HEK293 (cell line): ENCODE data around the gene SLC10A6.

ENCODE experiments used
- CTCF ChIA-PET: fragments of 350-600 bp; formaldehyde crosslinking; extraction: SDS; loops from one replicate; lab custom pipeline; 2021; ENCODE audit warnings: antibody characterized with exemption; lab: Yijun Ruan, JAX
- POLR2A ChIA-PET: fragments of 300-600 bp; formaldehyde crosslinking; extraction: SDS; loops from one replicate; lab custom pipeline; 2020; ENCODE audit warnings: antibody characterized with exemption, inconsistent platforms; lab: Yijun Ruan, JAX
- H3K27ac ChIP-seq: fragments of 200-500 bp; sonication (Bioruptor generic); 2 replicates; pipeline ENCODE4 v1.5.1; 2014; ENCODE audit warnings: low read depth, low read length, control low read depth, inconsistent platforms; ENCODE audit errors: extremely low read depth
- H3K36me3 ChIP-seq, 2 experiments: fragments of 200-500 bp in 1 of 2; sonication (Bioruptor generic) in 1 of 2; 1 replicate in 1 of 2; 2 replicates in 1 of 2; pipeline ENCODE4 v1.5.1; 2014 to 2017; ENCODE audit warnings: inconsistent platforms in 2 of 2, low read length in 2 of 2; ENCODE audit not compliant: control insufficient read depth in 2 of 2, insufficient read depth in 1 of 2
- H3K4me1 ChIP-seq: fragments of 200-500 bp; sonication (Bioruptor generic); 2 replicates; pipeline ENCODE4 v1.5.1; 2014; ENCODE audit warnings: mild to moderate bottlenecking, low read length, inconsistent platforms; ENCODE audit not compliant: control insufficient read depth, insufficient read depth
- H3K4me3 ChIP-seq: 2 replicates; pipeline ENCODE4 v1.5.1; 2011; ENCODE audit warnings: low read depth, mild to moderate bottlenecking, control low read depth, low read length, moderate library complexity
- H3K9me3 ChIP-seq: fragments of 200-500 bp; sonication (Bioruptor generic); 2 replicates; pipeline ENCODE4 v1.5.1; 2014; ENCODE audit warnings: low read depth, low read length, inconsistent platforms; ENCODE audit not compliant: control insufficient read depth, insufficient read depth
- KLF10 ChIP-seq: fragments of 450-650 bp; IDR thresholded peaks from 2 replicates; pipeline ENCODE4 v1.5.1; 2018; ENCODE audit warnings: missing biosample characterization, mild to moderate bottlenecking, missing genetic modification characterization
- MEIS1 ChIP-seq: sonication (generic); formaldehyde crosslinking; IDR thresholded peaks from 2 replicates; pipeline ENCODE4 v1.8.1; 2022; ENCODE audit warnings: missing genetic modification reagents, mild to moderate bottlenecking, borderline replicate concordance
- OVOL3 ChIP-seq: fragments of 450-650 bp; formaldehyde crosslinking; IDR thresholded peaks from 2 replicates; pipeline ENCODE4 v1.5.1; 2016; ENCODE audit warnings: missing biosample characterization, missing genetic modification characterization
- ZNF114 ChIP-seq: fragments of 450-650 bp; formaldehyde crosslinking; IDR thresholded peaks from 2 replicates; pipeline ENCODE4 v1.5.0; 2017; ENCODE audit warnings: missing biosample characterization, missing genetic modification characterization
- ZNF133 ChIP-seq: fragments of 450-650 bp; formaldehyde crosslinking; IDR thresholded peaks from 2 replicates; pipeline ENCODE4 v1.5.1; 2016; ENCODE audit warnings: missing biosample characterization, missing genetic modification characterization
- ZNF155 ChIP-seq: fragments of 450-650 bp; formaldehyde crosslinking; IDR thresholded peaks from 2 replicates; pipeline ENCODE4 v1.5.1; 2016; ENCODE audit warnings: missing biosample characterization, missing genetic modification characterization
- ZNF248 ChIP-seq: fragments of 450-650 bp; formaldehyde crosslinking; IDR thresholded peaks from 2 replicates; pipeline ENCODE4 v1.5.1; 2017; ENCODE audit warnings: missing biosample characterization, missing genetic modification characterization
- ZNF366 ChIP-seq: fragments of 450-650 bp; formaldehyde crosslinking; conservative IDR thresholded peaks from 2 replicates; pipeline ENCODE4 v1.5.1; 2016; ENCODE audit warnings: missing biosample characterization, missing genetic modification characterization
- ZNF394 ChIP-seq: fragments of 450-650 bp; formaldehyde crosslinking; IDR thresholded peaks from 2 replicates; pipeline ENCODE4 v1.5.1; 2016; ENCODE audit warnings: missing biosample characterization, missing genetic modification characterization, mild to moderate bottlenecking, moderate library complexity, borderline replicate concordance
- ZNF426 ChIP-seq: fragments of 450-650 bp; formaldehyde crosslinking; IDR thresholded peaks from 2 replicates; pipeline ENCODE4 v1.5.1; 2017; ENCODE audit warnings: missing biosample characterization, missing genetic modification characterization, mild to moderate bottlenecking, inconsistent platforms, moderate library complexity
- ZNF48 ChIP-seq: fragments of 450-650 bp; formaldehyde crosslinking; IDR thresholded peaks from 2 replicates; pipeline ENCODE4 v1.5.1; 2016; ENCODE audit warnings: missing biosample characterization, missing genetic modification characterization
- ZNF621 ChIP-seq: fragments of 450-650 bp; formaldehyde crosslinking; IDR thresholded peaks from 2 replicates; pipeline ENCODE4 v1.5.1; 2017; ENCODE audit warnings: missing biosample characterization, missing genetic modification characterization
- ZNF623 ChIP-seq: fragments of 450-650 bp; formaldehyde crosslinking; IDR thresholded peaks from 2 replicates; pipeline ENCODE4 v1.5.1; 2016; ENCODE audit warnings: missing biosample characterization, missing genetic modification characterization
- ZNF624 ChIP-seq: fragments of 450-650 bp; formaldehyde crosslinking; IDR thresholded peaks from 2 replicates; pipeline ENCODE4 v1.5.1; 2017; ENCODE audit warnings: missing biosample characterization, missing genetic modification characterization
- ZNF664 ChIP-seq: fragments of 450-650 bp; formaldehyde crosslinking; IDR thresholded peaks from 2 replicates; pipeline ENCODE4 v1.5.1; 2016; ENCODE audit warnings: missing biosample characterization, missing genetic modification characterization
- ZNF747 ChIP-seq: fragments of 450-650 bp; formaldehyde crosslinking; IDR thresholded peaks from 2 replicates; pipeline ENCODE4 v1.5.1; 2016; ENCODE audit warnings: missing biosample characterization, missing genetic modification characterization
- ZNF830 ChIP-seq: fragments of 450-650 bp; IDR thresholded peaks from 2 replicates; pipeline ENCODE4 v1.5.0; 2018; ENCODE audit warnings: missing biosample characterization, missing genetic modification characterization, low read depth, mild to moderate bottlenecking, moderate library complexity
- ZSCAN16 ChIP-seq: fragments of 450-650 bp; formaldehyde crosslinking; IDR thresholded peaks from 2 replicates; pipeline ENCODE4 v1.5.1; 2016; ENCODE audit warnings: missing biosample characterization, missing genetic modification characterization
- ZXDB ChIP-seq: fragments of 450-650 bp; formaldehyde crosslinking; IDR thresholded peaks from 2 replicates; pipeline ENCODE4 v1.5.1; 2016; ENCODE audit warnings: missing biosample characterization, missing genetic modification characterization
- TF ChIP-seq, protein P1 (sequence below): fragments of 450-650 bp; formaldehyde crosslinking; IDR thresholded peaks from 2 replicates; pipeline ENCODE4 v1.5.1; 2016; ENCODE audit warnings: missing biosample characterization, missing genetic modification characterization
- TF ChIP-seq, protein P2 (sequence below): fragments of 450-650 bp; formaldehyde crosslinking; IDR thresholded peaks from 2 replicates; pipeline ENCODE4 v1.5.1; 2017; ENCODE audit warnings: missing biosample characterization, missing genetic modification characterization
- TF ChIP-seq, protein P3 (sequence below): fragments of 450-650 bp; formaldehyde crosslinking; IDR thresholded peaks from 2 replicates; pipeline ENCODE4 v1.5.1; 2017; ENCODE audit warnings: missing biosample characterization, mild to moderate bottlenecking, missing genetic modification characterization, moderate library complexity
- TF ChIP-seq, protein P4 (sequence below): fragments of 450-650 bp; formaldehyde crosslinking; IDR thresholded peaks from 2 replicates; pipeline ENCODE4 v1.5.1; 2016; ENCODE audit warnings: missing biosample characterization, missing genetic modification characterization
- TF ChIP-seq, protein P5 (sequence below): fragments of 450-650 bp; formaldehyde crosslinking; IDR thresholded peaks from 2 replicates; pipeline ENCODE4 v1.5.1; 2017; ENCODE audit warnings: missing biosample characterization, missing genetic modification characterization

Gene SLC10A6

DNA sequence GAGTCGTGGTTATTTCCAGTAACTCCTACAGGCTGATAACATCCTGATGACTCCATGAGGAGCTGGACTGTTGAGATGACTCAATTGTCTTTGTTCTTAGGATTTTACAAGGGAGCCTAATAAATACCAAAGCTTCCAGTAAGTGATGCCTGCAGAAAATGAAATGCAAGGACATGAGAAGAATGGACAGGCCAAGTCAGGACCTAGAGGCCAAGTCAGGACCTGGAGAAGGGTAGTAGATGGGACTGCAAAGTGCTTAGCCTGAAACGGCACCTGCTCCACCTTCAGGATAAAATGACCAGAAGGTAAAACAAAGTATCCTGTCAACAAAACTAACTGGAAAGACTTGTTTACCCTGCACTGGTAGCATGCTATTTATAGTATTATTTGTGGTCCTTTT is 6.4 kb upstream of the SLC10A6 start:
- H3K27ac ChIP-seq, result no peak overlapping the region
- no peak overlapping the region for H3K4me3 ChIP-seq
- ChIA-PET CTCF (no interaction called here), POLR2A (no interaction called here)
- H3K36me3 ChIP-seq, result no peaks in the 10 kb centered on the region
- no peaks in the 10 kb centered on the region for H3K9me3 ChIP-seq
- TF ChIP-seq ZXDB (tag by site-specific recombination), result no peak
- no peak for TF ChIP-seq ZNF623 (tag by site-specific recombination)
- no peak for TF ChIP-seq KLF10 (tag by site-specific recombination)
- TF ChIP-seq, protein P1, sequence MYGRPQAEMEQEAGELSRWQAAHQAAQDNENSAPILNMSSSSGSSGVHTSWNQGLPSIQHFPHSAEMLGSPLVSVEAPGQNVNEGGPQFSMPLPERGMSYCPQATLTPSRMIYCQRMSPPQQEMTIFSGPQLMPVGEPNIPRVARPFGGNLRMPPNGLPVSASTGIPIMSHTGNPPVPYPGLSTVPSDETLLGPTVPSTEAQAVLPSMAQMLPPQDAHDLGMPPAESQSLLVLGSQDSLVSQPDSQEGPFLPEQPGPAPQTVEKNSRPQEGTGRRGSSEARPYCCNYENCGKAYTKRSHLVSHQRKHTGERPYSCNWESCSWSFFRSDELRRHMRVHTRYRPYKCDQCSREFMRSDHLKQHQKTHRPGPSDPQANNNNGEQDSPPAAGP, result no peak
- TF ChIP-seq ZNF114 (tag by site-specific recombination), result no peak
- H3K4me1 ChIP-seq, result no peaks in the 10 kb centered on the region

DNA sequence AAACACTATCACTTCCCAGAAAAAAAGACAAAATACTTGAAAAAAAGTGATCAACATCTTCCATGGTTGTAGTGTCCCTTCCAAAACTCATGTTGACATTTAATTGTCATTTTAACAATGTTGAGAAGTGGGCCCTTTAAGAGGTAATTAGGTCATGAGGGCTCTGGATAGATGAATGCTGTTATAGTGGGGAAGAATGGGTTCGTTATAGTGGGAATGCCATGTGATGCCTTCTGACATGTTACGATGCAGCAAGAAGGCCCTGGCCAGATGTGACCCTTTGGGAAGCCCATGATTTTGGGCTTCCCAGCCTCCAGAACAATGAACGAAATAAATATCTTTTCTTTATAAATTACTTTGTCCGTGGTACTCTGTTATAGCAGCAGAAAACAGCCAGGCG is 4.0 kb upstream of the SLC10A6 start:
- H3K36me3 ChIP-seq, result no peaks in the 10 kb centered on the region
- H3K9me3 ChIP-seq, result no peaks in the 10 kb centered on the region
- CTCF ChIA-PET, result no interaction called here
- POLR2A ChIA-PET, result no interaction called here
- no peak overlapping the region for H3K4me3 ChIP-seq
- no peak overlapping the region for H3K27ac ChIP-seq
- TF ChIP-seq ZNF624 (tag by site-specific recombination), result no peak
- no peak for TF ChIP-seq ZNF621 (tag by site-specific recombination)
- no peaks in the 10 kb centered on the region for H3K4me1 ChIP-seq

DNA sequence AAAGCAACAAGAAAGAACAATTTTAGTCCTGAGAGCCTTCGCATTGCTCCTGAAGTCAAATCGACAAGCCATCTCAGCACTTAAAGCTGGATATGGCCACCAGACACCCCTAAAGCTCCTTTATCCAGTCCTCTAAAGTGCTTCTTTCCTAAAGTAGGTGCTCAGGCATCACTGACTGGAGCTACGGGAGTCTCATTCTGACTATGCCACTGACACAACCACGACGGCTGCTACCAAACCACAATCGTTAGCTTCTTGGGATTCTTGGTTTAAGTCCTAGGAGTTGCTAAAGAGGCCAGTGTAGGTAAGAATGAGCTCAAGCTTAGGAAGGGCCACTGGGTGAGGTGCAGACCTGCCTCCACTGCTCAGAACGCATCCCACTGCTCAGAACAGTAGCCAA is 1.0 kb downstream of the SLC10A6 start:
- CTCF ChIA-PET, result interaction anchor here (1.0 kb wide), 1 partner anchor 17 kb away, joined by 5 read pairs; no protein-coding TSS in a partner anchor
- TF ChIP-seq, protein P2, sequence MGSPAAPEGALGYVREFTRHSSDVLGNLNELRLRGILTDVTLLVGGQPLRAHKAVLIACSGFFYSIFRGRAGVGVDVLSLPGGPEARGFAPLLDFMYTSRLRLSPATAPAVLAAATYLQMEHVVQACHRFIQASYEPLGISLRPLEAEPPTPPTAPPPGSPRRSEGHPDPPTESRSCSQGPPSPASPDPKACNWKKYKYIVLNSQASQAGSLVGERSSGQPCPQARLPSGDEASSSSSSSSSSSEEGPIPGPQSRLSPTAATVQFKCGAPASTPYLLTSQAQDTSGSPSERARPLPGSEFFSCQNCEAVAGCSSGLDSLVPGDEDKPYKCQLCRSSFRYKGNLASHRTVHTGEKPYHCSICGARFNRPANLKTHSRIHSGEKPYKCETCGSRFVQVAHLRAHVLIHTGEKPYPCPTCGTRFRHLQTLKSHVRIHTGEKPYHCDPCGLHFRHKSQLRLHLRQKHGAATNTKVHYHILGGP (tag by site-specific recombination), result no peak
- TF ChIP-seq ZNF48 (tag by site-specific recombination) (no peak), OVOL3 (tag by site-specific recombination) (no peak), ZNF426 (tag by site-specific recombination) (no peak), MEIS1 (CRISPR knock-in tag) (no peak), ZNF248 (tag by site-specific recombination) (no peak), ZNF664 (no peak), ZNF133 (tag by site-specific recombination) (no peak), ZNF155 (tag by site-specific recombination) (no peak), ZNF366 (tag by site-specific recombination) (no peak), ZNF394 (tag by site-specific recombination) (no peak), ZNF747 (no peak), ZSCAN16 (tag by site-specific recombination) (no peak), ZNF830 (tag by site-specific recombination) (no peak)
- TF ChIP-seq, protein P3, sequence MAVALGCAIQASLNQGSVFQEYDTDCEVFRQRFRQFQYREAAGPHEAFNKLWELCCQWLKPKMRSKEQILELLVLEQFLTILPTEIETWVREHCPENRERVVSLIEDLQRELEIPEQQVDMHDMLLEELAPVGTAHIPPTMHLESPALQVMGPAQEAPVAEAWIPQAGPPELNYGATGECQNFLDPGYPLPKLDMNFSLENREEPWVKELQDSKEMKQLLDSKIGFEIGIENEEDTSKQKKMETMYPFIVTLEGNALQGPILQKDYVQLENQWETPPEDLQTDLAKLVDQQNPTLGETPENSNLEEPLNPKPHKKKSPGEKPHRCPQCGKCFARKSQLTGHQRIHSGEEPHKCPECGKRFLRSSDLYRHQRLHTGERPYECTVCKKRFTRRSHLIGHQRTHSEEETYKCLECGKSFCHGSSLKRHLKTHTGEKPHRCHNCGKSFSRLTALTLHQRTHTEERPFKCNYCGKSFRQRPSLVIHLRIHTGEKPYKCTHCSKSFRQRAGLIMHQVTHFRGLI (tag by site-specific recombination), result no peak
- TF ChIP-seq, protein P4, sequence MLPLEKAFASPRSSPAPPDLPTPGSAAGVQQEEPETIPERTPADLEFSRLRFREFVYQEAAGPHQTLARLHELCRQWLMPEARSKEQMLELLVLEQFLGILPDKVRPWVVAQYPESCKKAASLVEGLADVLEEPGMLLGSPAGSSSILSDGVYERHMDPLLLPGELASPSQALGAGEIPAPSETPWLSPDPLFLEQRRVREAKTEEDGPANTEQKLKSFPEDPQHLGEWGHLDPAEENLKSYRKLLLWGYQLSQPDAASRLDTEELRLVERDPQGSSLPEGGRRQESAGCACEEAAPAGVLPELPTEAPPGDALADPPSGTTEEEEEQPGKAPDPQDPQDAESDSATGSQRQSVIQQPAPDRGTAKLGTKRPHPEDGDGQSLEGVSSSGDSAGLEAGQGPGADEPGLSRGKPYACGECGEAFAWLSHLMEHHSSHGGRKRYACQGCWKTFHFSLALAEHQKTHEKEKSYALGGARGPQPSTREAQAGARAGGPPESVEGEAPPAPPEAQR (tag by site-specific recombination), result no peak
- TF ChIP-seq, protein P5, sequence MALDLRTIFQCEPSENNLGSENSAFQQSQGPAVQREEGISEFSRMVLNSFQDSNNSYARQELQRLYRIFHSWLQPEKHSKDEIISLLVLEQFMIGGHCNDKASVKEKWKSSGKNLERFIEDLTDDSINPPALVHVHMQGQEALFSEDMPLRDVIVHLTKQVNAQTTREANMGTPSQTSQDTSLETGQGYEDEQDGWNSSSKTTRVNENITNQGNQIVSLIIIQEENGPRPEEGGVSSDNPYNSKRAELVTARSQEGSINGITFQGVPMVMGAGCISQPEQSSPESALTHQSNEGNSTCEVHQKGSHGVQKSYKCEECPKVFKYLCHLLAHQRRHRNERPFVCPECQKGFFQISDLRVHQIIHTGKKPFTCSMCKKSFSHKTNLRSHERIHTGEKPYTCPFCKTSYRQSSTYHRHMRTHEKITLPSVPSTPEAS (tag by site-specific recombination), result no peak
- Histone ChIP-seq H3K4me3 (no peak overlapping the region), H3K36me3 (no peaks in the 10 kb centered on the region), H3K27ac (no peak overlapping the region), H3K4me1 (no peaks in the 10 kb centered on the region), H3K9me3 (no peaks in the 10 kb centered on the region)
- POLR2A ChIA-PET, result no interaction called here
